Chondrocyte (in vitro differentiated cells): ENCODE measurements around the gene MYO15B. TPM values are rescaled to one million over a fixed set of nuclear protein-coding genes. Genes with fewer than 3 reads are reported as not detected.
A peak's percentile ranks its signal among the peaks of the same experiment; 100 is the strongest.

ENCODE experiments used
- DNase-seq: peaks from one replicate; pipeline ENCODE4 v3.0.0; 2021; ENCODE audit warnings: mixed read lengths, low spot score
- H3K27ac Mint-ChIP-seq: one replicate; pipeline ENCODE4 v1.8.0; 2021; ENCODE audit warnings: mild to moderate bottlenecking, moderate library complexity, mixed read lengths; ENCODE audit not compliant: unreplicated experiment
- H3K27me3 Mint-ChIP-seq: 2 replicates; pipeline ENCODE4 v1.8.0; 2021; ENCODE audit warnings: low read depth, mixed read lengths
- H3K36me3 Mint-ChIP-seq: 2 replicates; pipeline ENCODE4 v1.8.0; 2021; ENCODE audit warnings: low read depth, mixed read lengths
- H3K4me1 Mint-ChIP-seq: 2 replicates; pipeline ENCODE4 v1.8.0; 2021; ENCODE audit warnings: low read depth, mild to moderate bottlenecking, mixed read lengths
- H3K4me3 Mint-ChIP-seq: one replicate; pipeline ENCODE4 v1.8.0; 2021; ENCODE audit warnings: mild to moderate bottlenecking, moderate library complexity, mixed read lengths; ENCODE audit not compliant: unreplicated experiment
- H3K9me3 Mint-ChIP-seq: 2 replicates; pipeline ENCODE4 v1.8.0; 2021; ENCODE audit warnings: low read depth, mixed read lengths
- CTCF ChIP-seq: fragments of 200-600 bp; sonication (generic); IDR thresholded peaks from 2 replicates; pipeline ENCODE4 v1.5.0; 2021; ENCODE audit warnings: antibody characterized with exemption, mild to moderate bottlenecking, moderate library complexity
- long read RNA-seq: library from polyadenylated mRNA; stranded (forward); transcript quantifications from one replicate; pipeline ENCODE4 v2.0.0, GENCODE V29; 2021
- total RNA-seq: library from RNA; stranded (reverse); gene quantifications from 3 replicates; pipeline ENCODE4 v1.2.1, GENCODE V29; 2021

The MYO15B gene
- 15.9 to 20.9 TPM (median 16.0 TPM) in 3 replicates for total RNA-seq
- long read RNA-seq, partial matches to known transcripts = 2 of 4 reads
- long read RNA-seq, other reads (novel, unspliced or antisense) = 2 of 4 reads

GRCh38 chr17:75587675-75588595 is at the start of gene MYO15B:
MYO15B (plus strand) TSS chr17:75587800; CDS start chr17:75588058, 258 bp downstream.
- no peak within 1 kb of the TSS for H3K27ac Mint-ChIP-seq
- no peaks in the 10 kb centered on the region for H3K4me1 Mint-ChIP-seq
- H3K9me3 Mint-ChIP-seq = peaks cover 6% of the 10 kb centered on the region
- peak within 1 kb of the TSS; percentile 47 for H3K4me3 Mint-ChIP-seq
- no peaks in the 10 kb centered on the region for H3K27me3 Mint-ChIP-seq
- peaks cover 2% of the 10 kb centered on the region for H3K36me3 Mint-ChIP-seq
- peak; percentile 45 for TF ChIP-seq CTCF
- no peak for DNase-seq

- H3K4me3 Mint-ChIP-seq = no peak overlapping the region
- no peaks in the 10 kb centered on the region for H3K36me3 Mint-ChIP-seq
- H3K9me3 Mint-ChIP-seq = no peaks in the 10 kb centered on the region
- H3K27ac Mint-ChIP-seq = no peak overlapping the region
- no peaks in the 10 kb centered on the region for H3K4me1 Mint-ChIP-seq
- DNase-seq = no peak
- H3K27me3 Mint-ChIP-seq = no peaks in the 10 kb centered on the region
- no peak for TF ChIP-seq CTCF
These were observed 47.5 kb upstream of the MYO15B start for GRCh38 chr17:75539967-75540729.

- TF ChIP-seq CTCF = no peak
- H3K4me3 Mint-ChIP-seq = no peak overlapping the region
- H3K27ac Mint-ChIP-seq = no peak overlapping the region
- no peaks in the 10 kb centered on the region for H3K9me3 Mint-ChIP-seq
- H3K4me1 Mint-ChIP-seq = no peaks in the 10 kb centered on the region
- peaks cover 2% of the 10 kb centered on the region for H3K27me3 Mint-ChIP-seq
- no peak for DNase-seq
- no peaks in the 10 kb centered on the region for H3K36me3 Mint-ChIP-seq
These were observed 46.6 kb upstream of the MYO15B start for GRCh38 chr17:75540923-75541503.

- Mint-ChIP-seq H3K36me3 (no peaks in the 10 kb centered on the region), H3K27ac (no peak overlapping the region), H3K9me3 (no peaks in the 10 kb centered on the region), H3K4me3 (no peak overlapping the region), H3K27me3 (peaks cover 3% of the 10 kb centered on the region), H3K4me1 (no peaks in the 10 kb centered on the region)
- DNase-seq = no peak
- no peak for TF ChIP-seq CTCF
These were observed 45.4 kb upstream of the MYO15B start for GRCh38 chr17:75542229-75542628.
